KMS-11 (cell line): Measurements from ENCODE around the gene CDK12.
"Not testable (repeated sequence)": the region's sequence is repeated elsewhere in the genome, so short reads cannot be mapped to it uniquely, and the experiment has no call there.

Experiments used
- H2AFZ ChIP-seq: fragments of 200-600 bp; sonication (generic); 2 replicates; pipeline ENCODE4 v1.6.1; 2016; ENCODE audit warnings: antibody characterized with exemption, mixed run types, low read depth
- H3K27ac ChIP-seq: fragments of 200-600 bp; sonication (generic); 2 replicates; pipeline ENCODE4 v1.6.1; 2016; ENCODE audit warnings: mild to moderate bottlenecking, mixed run types
- H3K27me3 ChIP-seq: fragments of 200-600 bp; sonication (generic); 2 replicates; pipeline ENCODE4 v1.6.1; 2017; ENCODE audit warnings: mild to moderate bottlenecking, low read depth, mixed run types, moderate library complexity; ENCODE audit not compliant: insufficient read depth
- H3K36me3 ChIP-seq: fragments of 200-600 bp; sonication (generic); 2 replicates; pipeline ENCODE4 v1.6.1; 2017; ENCODE audit warnings: mild to moderate bottlenecking, mixed run types; ENCODE audit not compliant: insufficient read depth
- H3K4me1 ChIP-seq: fragments of 200-600 bp; sonication (generic); 2 replicates; pipeline ENCODE4 v1.6.1; 2016; ENCODE audit warnings: mild to moderate bottlenecking, low read depth, mixed run types; ENCODE audit not compliant: poor library complexity, severe bottlenecking
- H3K4me2 ChIP-seq: fragments of 200-600 bp; sonication (generic); 2 replicates; pipeline ENCODE4 v1.7.0; 2016; ENCODE audit warnings: mild to moderate bottlenecking, mixed run types
- H3K4me3 ChIP-seq: fragments of 200-600 bp; sonication (generic); IDR thresholded peaks from 2 replicates; pipeline ENCODE4 v1.6.1; 2017; ENCODE audit warnings: low read depth, low read length, mixed read lengths; ENCODE audit not compliant: insufficient read depth
- H3K79me2 ChIP-seq: fragments of 200-600 bp; sonication (generic); 2 replicates; pipeline ENCODE4 v1.6.1; 2016; ENCODE audit warnings: low read depth, mixed run types; ENCODE audit not compliant: insufficient read depth
- H3K9ac ChIP-seq: fragments of 200-600 bp; sonication (generic); 2 replicates; pipeline ENCODE4 v1.6.1; 2016; ENCODE audit warnings: mild to moderate bottlenecking, mixed run types
- H4K20me1 ChIP-seq: fragments of 200-600 bp; sonication (generic); 2 replicates; pipeline ENCODE4 v1.6.1; 2016; ENCODE audit warnings: mild to moderate bottlenecking, mixed run types; ENCODE audit not compliant: insufficient read depth
- TF ChIP-seq, protein P1 (sequence below): fragments of 200-600 bp; sonication (generic); conservative IDR thresholded peaks from 2 replicates; pipeline ENCODE4 v1.6.1; 2017; ENCODE audit warnings: low read depth, mild to moderate bottlenecking, antibody characterized with exemption, low read length, moderate library complexity, mixed read lengths

Gene CDK12

DNA sequence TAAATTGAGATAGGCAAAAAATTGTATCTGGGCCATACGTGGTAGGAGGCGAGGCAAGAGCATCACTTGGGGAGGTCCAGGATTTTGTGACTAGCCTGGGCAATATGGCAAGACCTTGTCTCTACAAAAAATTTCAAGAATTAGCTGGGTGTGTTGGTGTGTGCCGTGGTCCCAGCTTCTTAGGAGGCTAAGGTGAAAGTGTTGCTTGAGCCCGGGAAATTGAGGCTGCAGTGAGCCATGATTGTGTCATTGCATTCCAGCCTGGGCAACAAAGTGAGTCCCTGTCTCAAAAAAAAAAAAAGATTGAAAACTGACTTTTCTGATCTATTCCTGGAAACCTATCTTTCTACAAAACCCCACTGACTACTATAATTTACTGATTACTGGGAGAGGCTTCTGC, 26.7 kb downstream of the CDK12 start:
- Histone ChIP-seq H3K79me2 (peaks cover 18% of the 10 kb centered on the region; the same call in 1 of the 2 replicates), H3K36me3 (peaks cover 14% of the 10 kb centered on the region; the same call in 1 of the 2 replicates), H4K20me1 (no peaks in the 10 kb centered on the region), H3K4me3 (no peak overlapping the region), H3K9ac (no peak overlapping the region), H3K27me3 (no peaks in the 10 kb centered on the region), H3K4me1 (peaks cover 7% of the 10 kb centered on the region), H3K4me2 (no peak overlapping the region), H2AFZ (no peak overlapping the region), H3K27ac (no peak overlapping the region)
- TF ChIP-seq, protein P1, sequence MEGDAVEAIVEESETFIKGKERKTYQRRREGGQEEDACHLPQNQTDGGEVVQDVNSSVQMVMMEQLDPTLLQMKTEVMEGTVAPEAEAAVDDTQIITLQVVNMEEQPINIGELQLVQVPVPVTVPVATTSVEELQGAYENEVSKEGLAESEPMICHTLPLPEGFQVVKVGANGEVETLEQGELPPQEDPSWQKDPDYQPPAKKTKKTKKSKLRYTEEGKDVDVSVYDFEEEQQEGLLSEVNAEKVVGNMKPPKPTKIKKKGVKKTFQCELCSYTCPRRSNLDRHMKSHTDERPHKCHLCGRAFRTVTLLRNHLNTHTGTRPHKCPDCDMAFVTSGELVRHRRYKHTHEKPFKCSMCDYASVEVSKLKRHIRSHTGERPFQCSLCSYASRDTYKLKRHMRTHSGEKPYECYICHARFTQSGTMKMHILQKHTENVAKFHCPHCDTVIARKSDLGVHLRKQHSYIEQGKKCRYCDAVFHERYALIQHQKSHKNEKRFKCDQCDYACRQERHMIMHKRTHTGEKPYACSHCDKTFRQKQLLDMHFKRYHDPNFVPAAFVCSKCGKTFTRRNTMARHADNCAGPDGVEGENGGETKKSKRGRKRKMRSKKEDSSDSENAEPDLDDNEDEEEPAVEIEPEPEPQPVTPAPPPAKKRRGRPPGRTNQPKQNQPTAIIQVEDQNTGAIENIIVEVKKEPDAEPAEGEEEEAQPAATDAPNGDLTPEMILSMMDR, result no peak

DNA sequence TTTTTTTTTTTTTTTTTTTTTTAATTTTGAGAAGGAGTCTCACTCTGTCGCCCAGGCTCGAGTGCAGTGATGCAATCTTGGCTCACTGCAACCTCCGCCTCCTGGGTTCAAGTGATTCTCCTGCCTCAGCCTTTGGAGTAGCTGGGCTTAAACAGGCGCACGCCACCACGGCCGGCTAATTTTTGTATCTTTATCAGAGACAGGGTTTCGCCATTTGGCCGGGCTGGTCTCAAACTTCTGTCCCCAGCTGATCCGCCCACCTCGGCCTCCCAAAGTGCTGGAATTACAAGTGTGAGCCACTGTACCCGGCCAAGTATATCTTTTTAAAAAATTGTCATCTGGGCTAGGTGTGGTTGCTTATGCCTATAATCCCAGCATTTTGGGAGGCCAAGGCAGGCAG, 35.6 kb downstream of the CDK12 start:
- not testable (repeated sequence) for H3K4me1 ChIP-seq, H3K4me2 ChIP-seq, H3K9ac ChIP-seq, H3K27ac ChIP-seq, H3K4me3 ChIP-seq, H3K79me2 ChIP-seq, H3K27me3 ChIP-seq, H2AFZ ChIP-seq, H4K20me1 ChIP-seq
- peaks cover 28% of the 10 kb centered on the region; the same call in 1 of the 2 replicates for H3K36me3 ChIP-seq

DNA sequence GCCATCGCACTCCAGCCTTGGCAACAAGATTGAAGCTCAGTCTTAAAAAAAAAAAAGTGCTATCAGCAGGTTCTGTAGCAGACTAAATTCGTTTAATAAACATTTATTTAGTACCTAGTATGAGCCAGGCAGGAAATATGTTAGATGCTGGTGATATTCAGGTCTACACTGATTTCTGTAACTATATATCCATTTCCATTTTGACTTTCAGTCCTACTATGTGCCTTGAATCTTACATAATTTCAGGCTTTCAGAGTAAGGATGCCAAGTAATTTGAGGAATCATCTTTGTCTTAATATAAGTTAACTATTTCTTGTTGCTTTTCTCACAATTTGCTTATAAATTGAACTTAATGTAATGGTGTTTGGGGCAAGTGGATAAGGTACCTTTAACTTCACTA, 46.2 kb downstream of the CDK12 start:
- Histone ChIP-seq H2AFZ (no peak overlapping the region), H3K4me3 (no peak overlapping the region), H3K27me3 (no peaks in the 10 kb centered on the region), H4K20me1 (no peaks in the 10 kb centered on the region; the same call in 1 of the 2 replicates), H3K79me2 (0 out of 2 replicates have a peak, but pooled peaks cover 3% of the 10 kb centered on the region), H3K9ac (no peak overlapping the region), H3K4me1 (no peaks in the 10 kb centered on the region), H3K36me3 (peaks cover 20% of the 10 kb centered on the region; the same call in 1 of the 2 replicates), H3K4me2 (no peak overlapping the region), H3K27ac (no peak overlapping the region)
- TF ChIP-seq, protein P1, result no peak

DNA sequence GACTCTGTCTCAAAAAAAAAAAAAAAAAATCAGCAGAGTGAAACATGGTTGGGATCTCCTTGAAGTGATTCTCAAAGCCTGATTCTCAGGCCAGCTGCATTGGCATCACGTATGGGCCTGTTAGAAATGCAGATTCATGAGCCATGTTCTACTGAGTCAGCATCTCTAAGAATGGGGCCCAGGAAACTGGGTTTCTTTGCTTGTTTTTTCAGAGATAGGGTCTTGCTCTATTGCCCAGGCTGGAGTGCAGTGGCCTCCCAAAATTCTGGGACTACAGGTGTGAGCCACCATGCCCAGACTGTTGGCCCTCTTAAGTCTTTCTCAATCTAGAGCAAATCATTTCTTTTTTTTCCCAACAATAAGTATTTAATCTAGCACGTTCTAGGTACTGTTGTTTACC, 47.7 kb downstream of the CDK12 start:
- H3K27me3 ChIP-seq, result no peaks in the 10 kb centered on the region
- H3K79me2 ChIP-seq, result 0 out of 2 replicates have a peak, but pooled peaks cover 3% of the 10 kb centered on the region
- no peaks in the 10 kb centered on the region for H3K4me1 ChIP-seq
- TF ChIP-seq, protein P1, result no peak
- no peak overlapping the region for H3K4me2 ChIP-seq
- H4K20me1 ChIP-seq, result no peaks in the 10 kb centered on the region; the same call in 1 of the 2 replicates
- H2AFZ ChIP-seq, result no peak overlapping the region
- H3K36me3 ChIP-seq, result peaks cover 21% of the 10 kb centered on the region; the same call in 1 of the 2 replicates
- H3K9ac ChIP-seq, result no peak overlapping the region
- H3K4me3 ChIP-seq, result no peak overlapping the region
- H3K27ac ChIP-seq, result no peak overlapping the region

DNA sequence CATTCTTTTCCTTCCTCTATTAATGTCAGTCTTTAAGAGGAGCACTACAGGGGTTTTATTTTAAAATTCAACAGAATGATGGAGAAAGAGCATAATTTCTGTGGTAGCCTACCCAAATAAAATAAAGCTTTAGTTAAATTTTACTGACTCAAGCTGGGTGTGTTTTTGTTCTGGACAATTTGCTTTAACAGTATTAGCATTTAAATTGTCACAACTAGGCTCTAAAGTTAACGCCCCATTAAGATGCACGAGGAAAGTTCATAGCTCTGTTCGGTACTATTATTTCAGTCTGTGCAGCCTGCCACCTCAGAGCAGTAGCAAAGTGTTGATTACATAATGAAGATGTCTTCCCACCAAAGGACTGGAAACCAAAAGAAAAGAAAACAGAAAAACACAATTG, 52.0 kb downstream of the CDK12 start:
- Histone ChIP-seq H3K36me3 (peaks cover 21% of the 10 kb centered on the region; the same call in 1 of the 2 replicates), H2AFZ (no peak overlapping the region), H3K4me3 (no peak overlapping the region), H4K20me1 (no peaks in the 10 kb centered on the region; the same call in 1 of the 2 replicates), H3K27ac (no peak overlapping the region), H3K79me2 (no peaks in the 10 kb centered on the region), H3K4me2 (no peak overlapping the region), H3K27me3 (no peaks in the 10 kb centered on the region), H3K9ac (no peak overlapping the region), H3K4me1 (no peaks in the 10 kb centered on the region)
- TF ChIP-seq, protein P1, result no peak
